ENCODE data around the gene SMIM22.

Gene SMIM22

GRCh38 chr16:4814542-4815173 is 19.5 kb downstream of the SMIM22 start:
- no peak for DNase-seq (ENCODE audit: low read depth)

- DNase-seq (ENCODE audit: low read depth), result no peak
These were observed 25.5 kb downstream of the SMIM22 start for GRCh38 chr16:4820652-4821051.

GRCh38 chr16:4825196-4825595 is 30.0 kb downstream of the SMIM22 start:
- no peak for DNase-seq (ENCODE audit: low read depth)

GRCh38 chr16:4826526-4826925 is 31.4 kb downstream of the SMIM22 start:
- no peak for DNase-seq (ENCODE audit: low read depth)

- no peak for DNase-seq (ENCODE audit: low read depth)
These were observed 31.8 kb downstream of the SMIM22 start for GRCh38 chr16:4826980-4827379.

GRCh38 chr16:4828567-4829321 is 33.6 kb downstream of the SMIM22 start:
- no peak for DNase-seq (ENCODE audit: low read depth)

GRCh38 chr16:4830408-4830807 is 35.2 kb downstream of the SMIM22 start:
- no peak for DNase-seq (ENCODE audit: low read depth)

- no peak for DNase-seq (ENCODE audit: low read depth)
These were observed 36.4 kb downstream of the SMIM22 start for GRCh38 chr16:4831616-4832015.

GRCh38 chr16:4832698-4833343 is 37.7 kb downstream of the SMIM22 start:
- DNase-seq (ENCODE audit: low read depth), result no peak

- DNase-seq (ENCODE audit: low read depth), result no peak
These were observed 38.4 kb downstream of the SMIM22 start for GRCh38 chr16:4833584-4833983.

- DNase-seq (ENCODE audit: low read depth), result no peak
These were observed 41.6 kb downstream of the SMIM22 start for GRCh38 chr16:4836727-4837126.

GRCh38 chr16:4837733-4838501 is 42.7 kb downstream of the SMIM22 start:
- DNase-seq (ENCODE audit: low read depth), result no peak

GRCh38 chr16:4839942-4840341 is 44.8 kb downstream of the SMIM22 start:
- DNase-seq (ENCODE audit: low read depth), result no peak

GRCh38 chr16:4840984-4841383 is 45.8 kb downstream of the SMIM22 start:
- no peak for DNase-seq (ENCODE audit: low read depth)

Measured in amniotic epithelial cell (primary cell).